ENCODE results near the gene RITA1. TPM values are rescaled to one million over a fixed set of nuclear protein-coding genes. Genes with fewer than 3 reads are reported as not detected.

Gene RITA1
- total RNA-seq, 1 donor: 22.4 TPM

DNA sequence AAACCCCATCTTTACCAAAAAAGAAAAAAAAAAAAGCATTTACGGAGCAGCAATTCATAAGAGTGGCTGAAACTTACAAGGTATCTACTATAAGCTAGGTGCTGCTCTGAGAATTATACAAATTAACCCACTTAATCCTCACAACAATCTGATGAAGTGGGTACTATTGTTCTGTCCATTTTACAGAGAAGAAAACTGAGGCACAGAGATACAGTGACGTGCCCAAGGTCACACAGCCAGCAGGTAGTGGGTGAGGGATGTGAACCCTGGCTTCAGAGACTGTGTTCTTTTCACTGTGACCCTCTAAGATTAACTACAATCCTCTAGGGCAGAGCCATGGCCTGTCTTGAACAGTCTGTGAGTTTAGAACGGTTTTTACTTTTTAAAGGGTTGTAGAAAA, 3.5 kb upstream of the RITA1 start:
- no peaks in the 10 kb centered on the region for H3K27me3 ChIP-seq (ENCODE audit: insufficient read depth, low read length)
- no peak for DNase-seq (ENCODE audit: insufficient read length, low spot score, missing footprints)

DNA sequence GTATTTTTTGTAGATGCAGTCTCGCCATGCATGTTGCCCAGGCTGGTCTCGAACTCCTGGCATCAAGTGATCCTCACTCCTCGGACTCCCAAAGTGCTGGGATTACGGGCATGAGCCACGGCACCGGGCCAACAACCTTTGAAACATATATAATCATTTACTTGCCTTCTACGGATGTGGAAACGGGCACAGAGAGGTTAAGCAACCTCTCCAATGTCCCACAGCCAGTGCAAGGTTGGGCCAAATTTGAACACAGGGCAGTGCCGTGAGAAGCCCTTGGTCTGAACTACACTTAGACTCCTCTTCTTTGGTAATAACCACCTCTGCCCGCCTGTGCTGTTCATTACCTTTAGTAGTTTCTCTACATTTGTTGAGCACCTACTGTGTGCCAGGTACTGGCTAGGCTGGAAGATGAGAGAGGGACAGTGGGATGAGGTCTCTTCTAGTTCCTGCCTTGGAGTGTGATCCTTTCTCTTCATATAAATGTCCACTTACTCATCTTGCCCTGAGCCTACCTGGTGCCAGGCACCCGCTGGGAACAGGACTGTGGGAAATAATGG, 2.4 kb upstream of the RITA1 start:
- Histone ChIP-seq H3K4me2 (ENCODE audit: insufficient read depth, low read length) (no peak overlapping the region), H3K79me2 (ENCODE audit: insufficient read depth, low read length) (peaks cover 61% of the 10 kb centered on the region), H3K4me3 (ENCODE audit: insufficient read depth, low read length) (no peak overlapping the region), H3K36me3 (ENCODE audit: insufficient read depth, low read length) (peaks cover 40% of the 10 kb centered on the region), H3K27ac (ENCODE audit: low read depth, low read length) (no peak overlapping the region), H4K20me1 (ENCODE audit: insufficient read depth, low read length) (peaks cover 9% of the 10 kb centered on the region), H2AFZ (ENCODE audit: low read length) (no peak overlapping the region), H3K27me3 (ENCODE audit: insufficient read depth, low read length) (no peaks in the 10 kb centered on the region), H3K9me3 (ENCODE audit: low read depth, low read length) (no peaks in the 10 kb centered on the region), H3K4me1 (ENCODE audit: insufficient read depth, low read length) (peaks cover 11% of the 10 kb centered on the region)
- DNase-seq (ENCODE audit: insufficient read length, low spot score, missing footprints): no peak
- TF ChIP-seq, protein P1, sequence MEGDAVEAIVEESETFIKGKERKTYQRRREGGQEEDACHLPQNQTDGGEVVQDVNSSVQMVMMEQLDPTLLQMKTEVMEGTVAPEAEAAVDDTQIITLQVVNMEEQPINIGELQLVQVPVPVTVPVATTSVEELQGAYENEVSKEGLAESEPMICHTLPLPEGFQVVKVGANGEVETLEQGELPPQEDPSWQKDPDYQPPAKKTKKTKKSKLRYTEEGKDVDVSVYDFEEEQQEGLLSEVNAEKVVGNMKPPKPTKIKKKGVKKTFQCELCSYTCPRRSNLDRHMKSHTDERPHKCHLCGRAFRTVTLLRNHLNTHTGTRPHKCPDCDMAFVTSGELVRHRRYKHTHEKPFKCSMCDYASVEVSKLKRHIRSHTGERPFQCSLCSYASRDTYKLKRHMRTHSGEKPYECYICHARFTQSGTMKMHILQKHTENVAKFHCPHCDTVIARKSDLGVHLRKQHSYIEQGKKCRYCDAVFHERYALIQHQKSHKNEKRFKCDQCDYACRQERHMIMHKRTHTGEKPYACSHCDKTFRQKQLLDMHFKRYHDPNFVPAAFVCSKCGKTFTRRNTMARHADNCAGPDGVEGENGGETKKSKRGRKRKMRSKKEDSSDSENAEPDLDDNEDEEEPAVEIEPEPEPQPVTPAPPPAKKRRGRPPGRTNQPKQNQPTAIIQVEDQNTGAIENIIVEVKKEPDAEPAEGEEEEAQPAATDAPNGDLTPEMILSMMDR (IDR thresholded peaks at IDR 0.05; ENCODE audit: extremely low read depth, low read depth, low read length): no peak

More for the DNA sequence above, 3.5 kb upstream of the RITA1 start:
- Histone ChIP-seq H3K4me1 (ENCODE audit: insufficient read depth, low read length) (peaks cover 11% of the 10 kb centered on the region), H3K36me3 (ENCODE audit: insufficient read depth, low read length) (peaks cover 48% of the 10 kb centered on the region), H4K20me1 (ENCODE audit: insufficient read depth, low read length) (peaks cover 9% of the 10 kb centered on the region), H3K4me3 (ENCODE audit: insufficient read depth, low read length) (no peak overlapping the region), H2AFZ (ENCODE audit: low read length) (no peak overlapping the region), H3K4me2 (ENCODE audit: insufficient read depth, low read length) (no peak overlapping the region), H3K79me2 (ENCODE audit: insufficient read depth, low read length) (peaks cover 55% of the 10 kb centered on the region), H3K9me3 (ENCODE audit: low read depth, low read length) (peaks cover 2% of the 10 kb centered on the region), H3K27ac (ENCODE audit: low read depth, low read length) (no peak overlapping the region)
- TF ChIP-seq, protein P1 (IDR thresholded peaks at IDR 0.05; ENCODE audit: extremely low read depth, low read depth, low read length): no peak

DNA sequence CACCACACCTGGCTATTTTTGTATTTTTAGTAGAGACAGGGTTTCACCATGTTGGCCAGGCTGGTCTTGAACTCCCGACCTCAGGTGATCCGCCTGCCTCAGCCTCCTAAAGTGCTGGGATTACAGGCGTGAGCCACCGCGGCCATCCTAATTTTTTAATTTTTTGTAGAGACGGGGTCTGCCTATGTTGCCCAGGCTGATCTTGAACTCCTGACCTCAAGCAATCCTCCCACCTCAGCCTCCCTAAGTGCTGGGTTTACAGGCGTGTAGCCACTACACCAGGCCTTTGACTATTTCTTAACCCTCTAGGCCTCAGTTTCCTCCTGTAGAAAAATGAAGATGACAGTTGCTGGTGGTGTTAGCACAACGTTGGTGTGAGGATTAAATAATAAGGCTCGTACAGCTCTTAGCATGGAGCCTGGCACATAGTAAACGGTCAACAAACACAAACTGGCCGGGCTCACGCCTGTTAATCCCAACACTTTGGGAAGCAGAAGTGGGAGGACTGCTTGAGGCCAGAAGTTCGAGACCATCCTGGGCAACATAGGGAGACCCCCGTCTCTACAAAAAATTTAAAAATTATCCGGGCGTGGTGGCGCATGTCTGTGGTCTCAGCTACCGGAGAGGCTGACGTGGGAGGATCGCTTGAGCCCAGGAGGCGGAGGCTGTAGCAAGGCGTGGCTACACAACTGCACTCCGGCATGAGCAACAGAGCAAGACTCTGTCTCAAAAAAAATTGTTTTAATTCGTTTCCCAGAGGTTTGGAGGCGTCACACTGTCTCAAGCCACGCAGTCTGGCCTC, 1.2 kb upstream of the RITA1 start:
- Histone ChIP-seq H3K9me3 (ENCODE audit: low read depth, low read length) (no peaks in the 10 kb centered on the region), H3K79me2 (ENCODE audit: insufficient read depth, low read length) (peaks cover 61% of the 10 kb centered on the region), H3K36me3 (ENCODE audit: insufficient read depth, low read length) (peaks cover 28% of the 10 kb centered on the region), H3K4me1 (ENCODE audit: insufficient read depth, low read length) (peaks cover 11% of the 10 kb centered on the region), H2AFZ (ENCODE audit: low read length) (peak overlapping the region; percentile 85), H3K27me3 (ENCODE audit: insufficient read depth, low read length) (no peaks in the 10 kb centered on the region), H4K20me1 (ENCODE audit: insufficient read depth, low read length) (peaks cover 9% of the 10 kb centered on the region), H3K4me3 (ENCODE audit: insufficient read depth, low read length) (peak overlapping the region; percentile 98), H3K27ac (ENCODE audit: low read depth, low read length) (peak overlapping the region; percentile 98), H3K4me2 (ENCODE audit: insufficient read depth, low read length) (peak overlapping the region; percentile 93)
- TF ChIP-seq, protein P1 (IDR thresholded peaks at IDR 0.05; ENCODE audit: extremely low read depth, low read depth, low read length): no peak
- peak; percentile 55 for DNase-seq (ENCODE audit: insufficient read length, low spot score, missing footprints)

DNA sequence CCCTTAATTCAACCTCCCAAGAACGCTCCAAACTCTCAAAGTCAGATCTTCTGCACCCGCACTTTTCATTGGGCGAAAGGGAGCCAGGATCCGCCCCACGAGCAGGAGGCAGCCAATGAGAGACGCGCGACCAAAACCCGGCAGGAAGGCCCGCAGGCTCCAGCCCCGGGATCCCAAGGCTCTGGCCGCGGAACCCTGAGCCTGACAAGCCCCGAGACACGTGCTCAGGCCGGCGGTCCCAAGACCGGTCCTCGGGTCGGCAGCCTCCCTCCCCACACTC, 681 bp upstream of the RITA1 start:
- Histone ChIP-seq H3K79me2 (ENCODE audit: insufficient read depth, low read length) (peaks cover 61% of the 10 kb centered on the region), H3K4me3 (ENCODE audit: insufficient read depth, low read length) (peak overlapping the region; percentile 98)

More for the DNA sequence above, 681 bp upstream of the RITA1 start:
- TF ChIP-seq, protein P1 (IDR thresholded peaks at IDR 0.05; ENCODE audit: extremely low read depth, low read depth, low read length): no peak
- Histone ChIP-seq H3K36me3 (ENCODE audit: insufficient read depth, low read length) (peaks cover 24% of the 10 kb centered on the region), H3K4me1 (ENCODE audit: insufficient read depth, low read length) (peaks cover 11% of the 10 kb centered on the region), H3K4me2 (ENCODE audit: insufficient read depth, low read length) (peak overlapping the region; percentile 93), H3K9me3 (ENCODE audit: low read depth, low read length) (no peaks in the 10 kb centered on the region), H3K27me3 (ENCODE audit: insufficient read depth, low read length) (no peaks in the 10 kb centered on the region), H2AFZ (ENCODE audit: low read length) (peak overlapping the region; percentile 85), H4K20me1 (ENCODE audit: insufficient read depth, low read length) (peaks cover 9% of the 10 kb centered on the region), H3K27ac (ENCODE audit: low read depth, low read length) (peak overlapping the region; percentile 98)
- DNase-seq (ENCODE audit: insufficient read length, low spot score, missing footprints): peak; percentile 98

Measured in osteoblast (primary cell).